ENCODE results near the gene LRRC2.
"Not testable (repeated sequence)": the region's sequence is repeated elsewhere in the genome, so short reads cannot be mapped to it uniquely, and the experiment has no call there.

LRRC2 gene

GRCh38 chr3:46500656-46501635 lies 65.2 kb downstream of the LRRC2 start:
- no peak overlapping the region for H3K27ac ChIP-seq
- TF ChIP-seq ZFX (IDR thresholded peaks at IDR 0.05; ENCODE audit: borderline replicate concordance) (no peak), CTCF (IDR thresholded peaks at IDR 0.05) (no peak)

DNA sequence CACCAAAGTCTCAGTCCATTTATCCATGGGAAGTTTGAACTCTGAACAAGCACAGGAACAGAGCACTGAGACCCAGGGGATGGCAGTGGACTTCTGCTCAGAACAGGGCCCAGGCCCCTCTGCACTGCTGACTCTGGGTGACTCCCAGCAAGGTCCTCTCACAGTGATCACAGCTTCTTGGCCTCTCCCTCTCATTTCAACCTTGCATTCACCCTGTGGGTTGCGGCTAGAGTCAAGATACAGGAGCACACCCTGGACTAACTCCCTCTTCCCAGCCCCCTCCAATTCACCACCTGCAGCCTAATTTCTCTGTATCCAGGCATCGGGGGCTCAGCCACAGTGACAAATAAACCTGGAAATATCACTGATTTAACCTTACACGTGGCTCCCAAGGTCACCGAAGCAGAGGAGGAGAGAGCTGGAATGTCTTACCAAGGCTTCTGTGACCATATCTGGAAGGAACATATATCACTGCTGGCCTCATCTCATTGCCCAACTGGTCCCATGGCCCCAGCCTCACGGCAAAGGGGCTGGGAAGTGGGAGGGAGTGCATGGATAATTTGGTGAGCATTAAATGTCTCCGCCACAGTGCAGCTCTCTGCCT lies 67.1 kb downstream of the LRRC2 start:
- no peak overlapping the region for H3K27ac ChIP-seq
- no peak for TF ChIP-seq ZFX (IDR thresholded peaks at IDR 0.05; ENCODE audit: borderline replicate concordance)
- no peak for TF ChIP-seq CTCF (IDR thresholded peaks at IDR 0.05)

- H3K27ac ChIP-seq, result no peak within 1 kb of the TSS
- TF ChIP-seq ZFX (IDR thresholded peaks at IDR 0.05; ENCODE audit: borderline replicate concordance) (no peak), CTCF (IDR thresholded peaks at IDR 0.05) (no peak)
These were observed 68.4 kb downstream of the LRRC2 start, which contains the start of gene RTP3 for GRCh38 chr3:46497556-46498265. TSS of gene RTP3 (plus strand) at chr3:46497976. CDS start at chr3:46498063, 87 bp downstream.

DNA sequence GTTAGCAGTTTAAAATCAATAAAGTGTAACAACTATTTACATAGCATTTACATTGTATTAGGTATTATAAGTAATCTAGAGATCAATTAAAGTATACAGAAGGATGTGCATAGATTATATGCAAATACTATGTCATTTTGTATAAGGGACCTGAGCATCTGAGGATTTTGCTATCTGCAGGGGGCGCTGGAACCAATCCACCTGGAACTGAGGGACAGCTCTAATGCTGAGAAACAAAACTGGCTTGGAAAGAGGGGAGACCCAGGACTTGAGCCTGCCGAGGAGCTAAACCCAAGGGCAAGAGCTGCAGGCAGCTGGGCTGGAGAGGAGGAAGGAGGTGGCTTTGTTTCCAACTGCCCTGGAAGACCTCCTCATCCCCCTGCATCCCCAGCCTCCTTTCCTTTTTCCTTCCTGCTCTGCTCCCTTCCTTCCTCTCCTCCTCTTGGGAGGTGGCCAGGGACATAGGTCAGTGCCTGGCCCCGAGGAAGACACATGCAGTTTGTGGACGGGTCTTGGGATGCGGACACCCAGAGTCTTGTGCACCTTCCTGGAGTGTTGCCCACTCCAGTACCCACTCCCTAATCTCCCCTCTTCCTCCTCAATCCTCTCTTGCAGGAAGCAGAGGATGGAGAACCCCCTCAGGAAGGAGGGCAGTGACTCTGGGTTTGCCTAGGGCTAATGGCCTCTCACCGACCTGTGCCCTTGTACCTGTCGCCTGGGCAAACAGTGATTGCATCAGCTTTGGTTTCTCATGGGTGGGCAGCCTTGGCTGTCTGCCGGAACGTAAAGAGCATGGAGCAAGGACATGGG lies 69.2 kb downstream of the LRRC2 start:
- H3K27ac ChIP-seq, result no peak overlapping the region
- TF ChIP-seq ZFX (IDR thresholded peaks at IDR 0.05; ENCODE audit: borderline replicate concordance) (no peak), CTCF (IDR thresholded peaks at IDR 0.05) (peak; percentile 34)

DNA sequence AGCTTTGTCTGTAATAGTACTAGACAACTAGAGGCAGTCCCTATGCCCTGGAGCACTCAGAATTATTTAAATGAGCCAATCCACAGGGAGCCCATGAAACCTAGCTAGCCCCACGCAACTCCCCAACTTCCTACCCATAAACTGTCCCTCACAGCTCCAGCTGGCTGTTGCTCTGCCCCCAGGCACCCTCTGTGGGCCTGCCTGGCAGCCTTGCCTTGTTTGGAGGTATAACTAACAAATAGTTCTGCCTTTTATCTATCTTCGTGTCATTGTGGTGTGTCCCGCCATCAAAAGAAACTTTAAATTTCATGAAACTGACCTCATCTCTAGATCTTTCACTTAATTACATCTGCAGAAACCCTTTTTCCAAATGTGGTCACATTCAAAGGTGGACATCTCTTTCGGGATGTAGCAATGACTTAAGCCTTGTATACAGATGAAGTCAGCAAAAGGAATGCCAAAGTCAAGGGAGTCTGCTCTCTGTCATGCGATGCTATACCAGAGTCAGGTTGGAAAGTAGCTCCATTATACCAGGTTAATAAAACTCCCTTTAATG lies 70.1 kb downstream of the LRRC2 start:
- H3K27ac ChIP-seq, result no peak overlapping the region
- TF ChIP-seq CTCF (IDR thresholded peaks at IDR 0.05), result no peak
- no peak for TF ChIP-seq ZFX (IDR thresholded peaks at IDR 0.05; ENCODE audit: borderline replicate concordance)

DNA sequence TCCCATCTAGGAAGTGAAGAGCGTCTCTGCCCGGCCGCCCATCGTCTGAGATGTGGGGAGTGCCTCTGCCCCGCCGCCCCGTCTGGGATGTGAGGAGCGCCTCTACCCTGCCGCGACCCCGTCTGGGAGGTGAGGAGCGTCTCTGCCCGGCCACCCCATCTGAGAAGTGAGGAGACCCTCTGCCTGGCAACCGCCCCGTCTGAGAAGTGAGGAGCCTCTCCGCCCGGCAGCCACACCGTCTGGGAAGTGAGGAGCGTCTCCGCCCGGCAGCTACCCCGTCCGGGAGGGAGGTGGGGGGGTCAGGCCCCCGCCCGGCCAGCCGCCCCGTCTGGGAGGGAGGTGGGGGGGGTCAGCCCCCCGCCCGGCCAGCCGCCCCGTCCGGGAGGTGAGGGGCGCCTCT lies 71.6 kb downstream of the LRRC2 start:
- not testable (repeated sequence) for H3K27ac ChIP-seq
